OCI-LY1 (cell line): ENCODE measurements around the gene ATP1A4.

ENCODE experiments used
- H2AFZ ChIP-seq: fragments of 200-600 bp; sonication (generic), shearing (Covaris generic); 2 replicates; pipeline ENCODE4 v1.6.0; 2014; ENCODE audit warnings: antibody characterized with exemption, mild to moderate bottlenecking, low read length
- H3F3A ChIP-seq: fragments of 200-600 bp; sonication (generic), shearing (Covaris generic); 2 replicates; pipeline ENCODE4 v1.6.0; 2014; ENCODE audit warnings: mild to moderate bottlenecking, antibody characterized with exemption, low read length, moderate library complexity; ENCODE audit not compliant: insufficient read depth
- H3K27ac ChIP-seq: fragments of 200-600 bp; sonication (generic); 2 replicates; pipeline ENCODE4 v1.5.1; 2014; ENCODE audit warnings: low read length, mixed run types, mild to moderate bottlenecking, low read depth; ENCODE audit not compliant: poor library complexity, severe bottlenecking
- H3K27me3 ChIP-seq: fragments of 200-600 bp; sonication (generic); 2 replicates; pipeline ENCODE4 v1.6.0; 2014; ENCODE audit warnings: antibody characterized with exemption, mild to moderate bottlenecking, low read length, moderate library complexity; ENCODE audit not compliant: insufficient read depth
- H3K36me3 ChIP-seq: fragments of 200-600 bp; sonication (generic); 2 replicates; pipeline ENCODE4 v1.6.1; 2014; ENCODE audit warnings: mild to moderate bottlenecking, antibody characterized with exemption, low read length, moderate library complexity, mixed read lengths; ENCODE audit not compliant: insufficient read depth
- H3K4me1 ChIP-seq: fragments of 200-600 bp; sonication (generic); 2 replicates; pipeline ENCODE4 v1.5.1; 2014; ENCODE audit warnings: mild to moderate bottlenecking, low read length, moderate library complexity; ENCODE audit not compliant: insufficient read depth, severe bottlenecking
- H3K4me2 ChIP-seq: fragments of 200-600 bp; sonication (generic), shearing (Covaris generic); 2 replicates; pipeline ENCODE4 v1.6.1; 2014; ENCODE audit warnings: low read length
- H3K4me3 ChIP-seq: fragments of 200-600 bp; sonication (generic); 2 replicates; pipeline ENCODE4 v1.5.1; 2014; ENCODE audit warnings: low read length, low read depth, mild to moderate bottlenecking, mixed read lengths; ENCODE audit not compliant: poor library complexity, severe bottlenecking
- H3K79me2 ChIP-seq: fragments of 200-600 bp; shearing (Covaris generic); 2 replicates; pipeline ENCODE4 v1.6.1; 2016; ENCODE audit warnings: mixed run types, low read length, mixed read lengths; ENCODE audit not compliant: insufficient read depth
- H3K9ac ChIP-seq: fragments of 200-600 bp; sonication (generic), shearing (Covaris generic); 2 replicates; pipeline ENCODE4 v1.6.1; 2014; ENCODE audit warnings: mild to moderate bottlenecking, low read length, mixed read lengths
- H3K9me2 ChIP-seq: fragments of 200-600 bp; sonication (generic), shearing (Covaris generic); 2 replicates; pipeline ENCODE4 v1.6.1; 2014; ENCODE audit warnings: low read depth, mild to moderate bottlenecking, low read length, mixed read lengths
- H3K9me3 ChIP-seq: fragments of 200-600 bp; shearing (Covaris generic); 2 replicates; pipeline ENCODE4 v1.6.1; 2014; ENCODE audit warnings: low read length, mixed read lengths
- H4K20me1 ChIP-seq: fragments of 200-600 bp; sonication (generic), shearing (Covaris generic); 2 replicates; pipeline ENCODE4 v1.6.0; 2016; ENCODE audit warnings: mild to moderate bottlenecking, low read length; ENCODE audit not compliant: insufficient read depth
- EZH2 ChIP-seq: fragments of 200-600 bp; sonication (generic), shearing (Covaris generic); IDR thresholded peaks from 2 replicates; pipeline ENCODE4 v1.8.0; 2017; ENCODE audit warnings: borderline replicate concordance, mixed run types, mild to moderate bottlenecking, antibody characterized with exemption, low read length, moderate library complexity, mixed read lengths
- TF ChIP-seq, protein P1 (sequence below): fragments of 200-600 bp; sonication (generic), shearing (Covaris generic); IDR thresholded peaks from 2 replicates; pipeline ENCODE4 v1.5.1; 2017; ENCODE audit warnings: mild to moderate bottlenecking, antibody characterized with exemption, low read length, moderate library complexity, mixed read lengths

The ATP1A4 gene

GRCh38 chr1:160228431-160228830 is 77.0 kb downstream of the ATP1A4 start:
- no peak overlapping the region for H3K27ac ChIP-seq
- H3K27me3 ChIP-seq, result no peaks in the 10 kb centered on the region
- no peaks in the 10 kb centered on the region for H3K4me1 ChIP-seq
- H3K36me3 ChIP-seq, result peaks cover 97% of the 10 kb centered on the region
- H3K79me2 ChIP-seq, result no peaks in the 10 kb centered on the region
- H3K9me3 ChIP-seq, result no peaks in the 10 kb centered on the region
- no peaks in the 10 kb centered on the region for H3K9me2 ChIP-seq
- no peak overlapping the region for H3K9ac ChIP-seq
- H3F3A ChIP-seq, result no peaks in the 10 kb centered on the region
- H2AFZ ChIP-seq, result no peak overlapping the region
- H4K20me1 ChIP-seq, result no peaks in the 10 kb centered on the region
- no peak overlapping the region for H3K4me2 ChIP-seq
- no peak overlapping the region for H3K4me3 ChIP-seq
- TF ChIP-seq, protein P1, sequence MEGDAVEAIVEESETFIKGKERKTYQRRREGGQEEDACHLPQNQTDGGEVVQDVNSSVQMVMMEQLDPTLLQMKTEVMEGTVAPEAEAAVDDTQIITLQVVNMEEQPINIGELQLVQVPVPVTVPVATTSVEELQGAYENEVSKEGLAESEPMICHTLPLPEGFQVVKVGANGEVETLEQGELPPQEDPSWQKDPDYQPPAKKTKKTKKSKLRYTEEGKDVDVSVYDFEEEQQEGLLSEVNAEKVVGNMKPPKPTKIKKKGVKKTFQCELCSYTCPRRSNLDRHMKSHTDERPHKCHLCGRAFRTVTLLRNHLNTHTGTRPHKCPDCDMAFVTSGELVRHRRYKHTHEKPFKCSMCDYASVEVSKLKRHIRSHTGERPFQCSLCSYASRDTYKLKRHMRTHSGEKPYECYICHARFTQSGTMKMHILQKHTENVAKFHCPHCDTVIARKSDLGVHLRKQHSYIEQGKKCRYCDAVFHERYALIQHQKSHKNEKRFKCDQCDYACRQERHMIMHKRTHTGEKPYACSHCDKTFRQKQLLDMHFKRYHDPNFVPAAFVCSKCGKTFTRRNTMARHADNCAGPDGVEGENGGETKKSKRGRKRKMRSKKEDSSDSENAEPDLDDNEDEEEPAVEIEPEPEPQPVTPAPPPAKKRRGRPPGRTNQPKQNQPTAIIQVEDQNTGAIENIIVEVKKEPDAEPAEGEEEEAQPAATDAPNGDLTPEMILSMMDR, result no peak
- no peak for TF ChIP-seq EZH2

DNA sequence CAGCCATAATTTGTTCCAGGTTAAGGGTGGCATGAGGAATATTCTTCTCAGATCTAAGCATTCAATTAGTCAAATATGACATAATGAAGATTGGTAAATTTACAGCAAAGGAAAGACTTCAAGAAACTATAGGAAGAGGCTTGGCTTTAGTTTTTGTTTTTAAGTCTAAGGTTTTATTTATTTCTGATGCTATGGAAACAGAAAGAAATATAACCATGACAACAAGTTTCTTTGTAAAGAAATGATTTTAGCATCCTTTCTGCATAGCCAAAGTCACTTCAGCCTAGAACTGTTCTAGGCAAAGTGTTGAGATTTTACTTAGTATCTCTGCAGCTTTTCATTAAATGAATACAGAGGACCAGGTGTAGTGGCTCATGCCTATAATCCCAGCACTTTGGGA is 81.5 kb downstream of the ATP1A4 start:
- Histone ChIP-seq H3K27me3 (no peaks in the 10 kb centered on the region), H3K36me3 (peaks cover 95% of the 10 kb centered on the region)

More for the DNA sequence above, 81.5 kb downstream of the ATP1A4 start:
- no peaks in the 10 kb centered on the region for H3K9me2 ChIP-seq
- no peaks in the 10 kb centered on the region for H3K79me2 ChIP-seq
- TF ChIP-seq, protein P1, result no peak
- TF ChIP-seq EZH2, result no peak
- H3K9ac ChIP-seq, result no peak overlapping the region
- no peak overlapping the region for H3K4me3 ChIP-seq
- no peaks in the 10 kb centered on the region for H3K4me1 ChIP-seq
- no peaks in the 10 kb centered on the region for H3K9me3 ChIP-seq
- no peak overlapping the region for H2AFZ ChIP-seq
- H3K27ac ChIP-seq, result no peak overlapping the region
- H3K4me2 ChIP-seq, result no peak overlapping the region
- no peaks in the 10 kb centered on the region for H4K20me1 ChIP-seq
- no peaks in the 10 kb centered on the region for H3F3A ChIP-seq
